ENCODE measurements around the gene ADGRG4.

The ADGRG4 gene

DNA sequence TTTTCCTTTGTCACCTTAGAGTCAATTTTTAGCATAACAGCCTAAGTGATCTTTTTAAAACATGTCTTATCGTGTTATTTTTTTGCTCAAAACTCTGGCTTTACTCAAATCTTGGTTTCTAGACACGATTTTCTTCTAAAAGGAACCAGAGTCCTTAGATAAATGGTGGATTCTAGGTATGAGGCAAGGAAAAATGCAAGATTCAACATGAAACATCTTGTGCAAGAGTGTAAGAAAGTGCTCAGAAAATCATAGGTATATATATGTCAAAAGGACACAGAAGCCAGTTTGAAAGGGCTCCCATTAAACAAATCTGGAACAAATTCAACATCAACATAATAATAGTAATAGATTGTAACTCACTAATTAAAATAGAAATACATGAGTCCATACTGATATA, 8.1 kb upstream of the ADGRG4 start:
- Histone ChIP-seq H3K9me3 (ENCODE audit: control insufficient read depth in 1 of 2, low read length in 2 of 2) (no peaks in the 10 kb centered on the region), H3K9ac (ENCODE audit: low read depth in 1 of 2, low read length in 2 of 2) (no peak overlapping the region), H3K27me3 (ENCODE audit: control insufficient read depth in 1 of 2, insufficient read depth in 2 of 2, low read length in 2 of 2) (no peaks in the 10 kb centered on the region), H3K4me1 (ENCODE audit: control insufficient read depth in 1 of 2, insufficient read depth in 2 of 2, low read length in 2 of 2) (no peaks in the 10 kb centered on the region), H3K36me3 (ENCODE audit: control insufficient read depth in 1 of 2, insufficient read depth in 2 of 2, low read length in 2 of 2) (no peaks in the 10 kb centered on the region), H3K4me3 (ENCODE audit: low read depth in 1 of 2, low read length in 2 of 2) (no peak overlapping the region), H3K27ac (ENCODE audit: low read depth, low read length) (no peak overlapping the region)

DNA sequence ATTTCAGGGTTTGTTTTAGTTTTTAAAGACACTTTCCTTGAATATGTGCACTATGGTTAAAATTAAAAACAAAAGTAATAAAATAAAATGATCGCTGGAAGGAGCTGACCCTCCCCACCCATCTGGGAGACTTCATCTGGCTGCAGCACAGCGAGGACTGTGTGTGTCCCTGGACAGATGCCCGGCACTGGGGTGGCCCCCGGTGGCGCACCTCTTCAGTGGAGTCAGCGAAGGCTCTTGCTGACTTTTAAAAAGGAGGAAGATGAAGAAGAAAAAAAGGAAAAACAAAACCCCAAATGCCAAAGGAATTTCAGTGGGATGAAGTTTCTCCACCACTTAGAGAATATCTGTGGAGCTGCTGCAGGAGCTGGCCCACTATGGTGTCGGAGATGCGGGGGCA, 5.4 kb upstream of the ADGRG4 start:
- H3K27ac ChIP-seq (ENCODE audit: low read depth, low read length), result no peak overlapping the region

DNA sequence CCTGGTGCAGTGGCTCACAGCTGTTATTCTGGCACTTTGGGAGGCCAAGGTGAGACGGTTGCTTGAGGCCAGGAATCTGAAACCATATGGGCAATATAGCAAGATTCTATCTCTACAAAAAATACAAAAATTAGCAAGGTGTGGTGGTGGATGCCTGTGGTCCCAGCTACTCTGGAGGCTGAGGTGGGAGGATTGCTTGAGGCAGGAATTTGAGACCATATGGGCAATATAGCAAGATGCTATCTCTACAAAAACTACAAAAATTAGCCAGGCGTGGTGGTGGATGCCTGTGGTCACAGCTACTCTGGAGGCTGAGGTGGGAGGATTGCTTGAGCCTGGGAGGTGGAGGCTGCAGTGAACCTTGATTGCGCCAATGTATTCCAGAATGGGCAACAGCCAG, 2.3 kb downstream of the ADGRG4 start:
- no peaks in the 10 kb centered on the region for H3K36me3 ChIP-seq (ENCODE audit: control insufficient read depth in 1 of 2, insufficient read depth in 2 of 2, low read length in 2 of 2)

More for the DNA sequence above, 5.4 kb upstream of the ADGRG4 start:
- H3K9me3 ChIP-seq (ENCODE audit: control insufficient read depth in 1 of 2, low read length in 2 of 2), result no peaks in the 10 kb centered on the region
- no peaks in the 10 kb centered on the region for H3K36me3 ChIP-seq (ENCODE audit: control insufficient read depth in 1 of 2, insufficient read depth in 2 of 2, low read length in 2 of 2)
- no peak overlapping the region for H3K9ac ChIP-seq (ENCODE audit: low read depth in 1 of 2, low read length in 2 of 2)
- H3K4me1 ChIP-seq (ENCODE audit: control insufficient read depth in 1 of 2, insufficient read depth in 2 of 2, low read length in 2 of 2), result no peaks in the 10 kb centered on the region
- no peak overlapping the region for H3K4me3 ChIP-seq (ENCODE audit: low read depth in 1 of 2, low read length in 2 of 2)
- H3K27me3 ChIP-seq (ENCODE audit: control insufficient read depth in 1 of 2, insufficient read depth in 2 of 2, low read length in 2 of 2), result no peaks in the 10 kb centered on the region

DNA sequence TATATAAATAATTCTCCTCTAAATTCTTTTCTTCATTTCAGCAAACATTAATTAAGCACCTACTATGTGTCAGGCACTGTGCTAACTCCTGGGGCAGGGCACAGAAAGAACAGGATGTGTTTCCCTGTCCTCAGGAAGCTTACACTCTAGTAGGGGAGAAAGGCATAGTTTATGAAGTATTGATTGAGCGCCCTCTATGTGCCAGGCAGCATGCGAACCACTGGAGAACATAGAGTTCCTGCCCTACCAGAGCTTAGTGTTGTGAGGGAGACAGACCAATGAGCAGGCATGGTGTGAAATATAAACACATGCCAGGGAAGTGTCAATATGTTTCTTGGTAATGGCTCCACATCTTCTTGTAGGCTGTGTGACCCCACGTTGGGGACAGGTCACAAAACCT, 3.7 kb downstream of the ADGRG4 start:
- no peak overlapping the region for H3K9ac ChIP-seq (ENCODE audit: low read depth in 1 of 2, low read length in 2 of 2)
- no peaks in the 10 kb centered on the region for H3K36me3 ChIP-seq (ENCODE audit: control insufficient read depth in 1 of 2, insufficient read depth in 2 of 2, low read length in 2 of 2)
- H3K4me1 ChIP-seq (ENCODE audit: control insufficient read depth in 1 of 2, insufficient read depth in 2 of 2, low read length in 2 of 2), result no peaks in the 10 kb centered on the region
- H3K9me3 ChIP-seq (ENCODE audit: control insufficient read depth in 1 of 2, low read length in 2 of 2), result no peaks in the 10 kb centered on the region
- H3K27ac ChIP-seq (ENCODE audit: low read depth, low read length), result no peak overlapping the region
- H3K4me3 ChIP-seq (ENCODE audit: low read depth in 1 of 2, low read length in 2 of 2), result no peak overlapping the region
- no peaks in the 10 kb centered on the region for H3K27me3 ChIP-seq (ENCODE audit: control insufficient read depth in 1 of 2, insufficient read depth in 2 of 2, low read length in 2 of 2)

More for the DNA sequence above, 2.3 kb downstream of the ADGRG4 start:
- Histone ChIP-seq H3K27ac (ENCODE audit: low read depth, low read length) (no peak overlapping the region), H3K27me3 (ENCODE audit: control insufficient read depth in 1 of 2, insufficient read depth in 2 of 2, low read length in 2 of 2) (no peaks in the 10 kb centered on the region), H3K9me3 (ENCODE audit: control insufficient read depth in 1 of 2, low read length in 2 of 2) (no peaks in the 10 kb centered on the region), H3K4me3 (ENCODE audit: low read depth in 1 of 2, low read length in 2 of 2) (no peak overlapping the region), H3K9ac (ENCODE audit: low read depth in 1 of 2, low read length in 2 of 2) (no peak overlapping the region), H3K4me1 (ENCODE audit: control insufficient read depth in 1 of 2, insufficient read depth in 2 of 2, low read length in 2 of 2) (no peaks in the 10 kb centered on the region)

DNA sequence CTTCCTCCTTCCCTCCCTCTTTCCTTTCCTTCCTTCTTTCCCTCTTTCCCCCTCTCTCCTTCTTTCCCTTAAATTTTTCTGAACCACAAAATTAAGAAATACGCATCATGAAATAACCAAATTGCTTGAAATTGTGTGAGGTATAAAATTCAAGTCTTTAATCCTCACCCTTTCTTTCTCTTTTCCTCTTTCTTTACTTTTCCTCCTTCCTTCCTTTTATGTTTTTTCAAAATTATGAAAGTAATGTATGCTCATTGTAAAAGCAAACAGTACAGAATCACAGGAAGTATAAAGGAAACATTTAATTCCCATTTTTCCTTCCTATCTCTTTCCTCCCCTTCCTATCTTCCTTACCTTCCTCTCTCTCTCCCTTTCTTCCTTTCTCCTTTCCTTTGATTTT, 5.4 kb downstream of the ADGRG4 start:
- Histone ChIP-seq H3K36me3 (ENCODE audit: control insufficient read depth in 1 of 2, insufficient read depth in 2 of 2, low read length in 2 of 2) (no peaks in the 10 kb centered on the region), H3K27ac (ENCODE audit: low read depth, low read length) (no peak overlapping the region), H3K9ac (ENCODE audit: low read depth in 1 of 2, low read length in 2 of 2) (no peak overlapping the region), H3K9me3 (ENCODE audit: control insufficient read depth in 1 of 2, low read length in 2 of 2) (no peaks in the 10 kb centered on the region), H3K4me1 (ENCODE audit: control insufficient read depth in 1 of 2, insufficient read depth in 2 of 2, low read length in 2 of 2) (no peaks in the 10 kb centered on the region), H3K27me3 (ENCODE audit: control insufficient read depth in 1 of 2, insufficient read depth in 2 of 2, low read length in 2 of 2) (no peaks in the 10 kb centered on the region), H3K4me3 (ENCODE audit: low read depth in 1 of 2, low read length in 2 of 2) (no peak overlapping the region)

DNA sequence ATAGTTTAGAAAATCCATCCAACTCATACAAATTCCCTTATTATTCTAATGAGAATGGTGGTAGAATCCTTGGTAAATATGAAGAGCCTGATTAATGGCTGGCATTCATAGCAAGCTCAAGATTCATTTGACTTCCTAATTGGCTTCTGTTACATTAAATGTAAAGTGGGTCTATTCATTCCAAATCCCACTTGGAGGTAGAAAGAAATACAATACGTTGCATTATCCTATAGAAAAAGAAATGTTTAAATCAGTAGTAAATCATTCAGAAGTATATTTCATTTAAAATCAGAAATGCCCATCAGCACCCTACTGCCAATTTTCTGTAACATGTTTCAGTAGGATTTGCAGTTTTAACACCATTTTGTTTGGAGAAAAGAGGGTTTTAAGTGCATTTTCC, 6.7 kb downstream of the ADGRG4 start:
- Histone ChIP-seq H3K9ac (ENCODE audit: low read depth in 1 of 2, low read length in 2 of 2) (no peak overlapping the region), H3K9me3 (ENCODE audit: control insufficient read depth in 1 of 2, low read length in 2 of 2) (no peaks in the 10 kb centered on the region), H3K27ac (ENCODE audit: low read depth, low read length) (no peak overlapping the region), H3K36me3 (ENCODE audit: control insufficient read depth in 1 of 2, insufficient read depth in 2 of 2, low read length in 2 of 2) (no peaks in the 10 kb centered on the region), H3K4me1 (ENCODE audit: control insufficient read depth in 1 of 2, insufficient read depth in 2 of 2, low read length in 2 of 2) (no peaks in the 10 kb centered on the region), H3K4me3 (ENCODE audit: low read depth in 1 of 2, low read length in 2 of 2) (no peak overlapping the region), H3K27me3 (ENCODE audit: control insufficient read depth in 1 of 2, insufficient read depth in 2 of 2, low read length in 2 of 2) (no peaks in the 10 kb centered on the region)

DNA sequence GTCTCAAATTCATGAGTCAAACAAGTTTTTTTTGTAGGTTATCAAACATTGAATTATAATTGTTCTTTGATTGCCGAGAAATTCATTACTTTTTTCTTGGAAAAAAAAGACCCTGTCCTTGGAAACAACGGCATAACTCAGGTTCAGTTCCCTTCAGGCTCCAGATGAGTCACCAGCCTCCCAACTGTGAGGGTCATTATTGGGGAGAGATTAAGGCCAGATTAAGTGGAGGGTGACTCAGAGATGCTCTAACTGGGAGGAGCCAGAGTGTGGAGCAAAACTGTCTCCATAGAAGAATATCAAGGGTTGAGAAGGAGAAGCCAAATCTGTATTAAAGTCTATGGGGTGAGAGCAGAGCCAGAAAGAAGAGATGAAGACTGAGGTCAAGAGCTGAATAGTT, 9.6 kb downstream of the ADGRG4 start:
- no peaks in the 10 kb centered on the region for H3K36me3 ChIP-seq (ENCODE audit: control insufficient read depth in 1 of 2, insufficient read depth in 2 of 2, low read length in 2 of 2)
- H3K9me3 ChIP-seq (ENCODE audit: control insufficient read depth in 1 of 2, low read length in 2 of 2), result no peaks in the 10 kb centered on the region
- no peaks in the 10 kb centered on the region for H3K4me1 ChIP-seq (ENCODE audit: control insufficient read depth in 1 of 2, insufficient read depth in 2 of 2, low read length in 2 of 2)
- H3K27ac ChIP-seq (ENCODE audit: low read depth, low read length), result no peak overlapping the region
- H3K4me3 ChIP-seq (ENCODE audit: low read depth in 1 of 2, low read length in 2 of 2), result no peak overlapping the region
- no peaks in the 10 kb centered on the region for H3K27me3 ChIP-seq (ENCODE audit: control insufficient read depth in 1 of 2, insufficient read depth in 2 of 2, low read length in 2 of 2)
- no peak overlapping the region for H3K9ac ChIP-seq (ENCODE audit: low read depth in 1 of 2, low read length in 2 of 2)

DNA sequence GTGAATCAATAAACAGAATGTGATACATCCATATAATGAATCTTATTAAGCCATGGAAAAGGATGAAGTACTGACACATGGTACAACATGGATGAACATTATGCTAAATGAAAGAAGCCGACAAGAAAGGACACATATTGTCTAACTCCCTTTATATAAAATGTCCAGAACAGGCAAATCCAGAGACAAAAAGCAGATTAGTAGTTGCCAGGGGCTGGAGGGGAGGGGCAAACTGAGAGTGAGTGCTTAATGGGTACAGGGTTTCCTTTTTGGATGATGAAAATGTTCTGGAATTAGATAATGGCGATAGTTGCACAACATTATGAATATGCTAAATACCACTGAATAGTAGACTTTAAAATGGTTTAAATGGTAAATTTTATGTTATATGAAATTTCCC, 17.4 kb downstream of the ADGRG4 start:
- no peaks in the 10 kb centered on the region for H3K27me3 ChIP-seq (ENCODE audit: control insufficient read depth in 1 of 2, insufficient read depth in 2 of 2, low read length in 2 of 2)
- H3K4me3 ChIP-seq (ENCODE audit: low read depth in 1 of 2, low read length in 2 of 2), result no peak overlapping the region
- H3K27ac ChIP-seq (ENCODE audit: low read depth, low read length), result no peak overlapping the region
- no peaks in the 10 kb centered on the region for H3K36me3 ChIP-seq (ENCODE audit: control insufficient read depth in 1 of 2, insufficient read depth in 2 of 2, low read length in 2 of 2)
- H3K9me3 ChIP-seq (ENCODE audit: control insufficient read depth in 1 of 2, low read length in 2 of 2), result no peaks in the 10 kb centered on the region
- H3K9ac ChIP-seq (ENCODE audit: low read depth in 1 of 2, low read length in 2 of 2), result no peak overlapping the region
- H3K4me1 ChIP-seq (ENCODE audit: control insufficient read depth in 1 of 2, insufficient read depth in 2 of 2, low read length in 2 of 2), result no peaks in the 10 kb centered on the region

DNA sequence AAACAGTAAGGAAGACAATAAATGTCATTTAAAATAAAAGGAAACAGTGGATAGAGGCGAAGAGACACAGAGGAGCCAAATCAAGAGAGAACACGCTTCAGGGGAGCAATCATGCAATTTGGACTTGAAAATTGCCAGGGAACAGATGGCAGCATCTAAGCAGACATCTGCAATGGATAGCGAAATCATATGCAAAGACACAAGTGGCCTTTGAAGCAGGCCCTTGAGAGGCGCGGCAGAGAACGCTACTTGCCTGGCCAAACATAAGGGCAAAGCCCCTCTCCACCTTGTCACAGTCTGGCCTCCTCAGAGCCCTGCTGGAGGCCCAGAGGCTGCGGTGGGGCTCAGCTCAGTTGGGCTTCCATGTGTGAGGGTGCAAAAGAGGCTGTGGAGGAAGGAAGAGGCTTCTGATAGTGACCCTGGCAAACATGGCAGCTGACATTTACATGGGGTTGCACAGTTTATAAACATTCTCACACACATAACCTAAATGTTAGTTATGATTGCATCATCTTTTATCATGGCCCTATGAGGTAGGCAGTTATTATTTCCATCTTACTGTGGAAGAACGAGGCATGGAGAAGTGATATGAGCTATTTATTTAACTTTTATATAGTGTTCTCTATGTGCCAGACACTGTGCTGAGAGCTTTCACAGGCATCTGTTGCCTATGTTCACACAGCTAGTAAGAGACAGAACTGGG, 18.3 kb downstream of the ADGRG4 start:
- H3K36me3 ChIP-seq (ENCODE audit: control insufficient read depth in 1 of 2, insufficient read depth in 2 of 2, low read length in 2 of 2), result no peaks in the 10 kb centered on the region
- no peaks in the 10 kb centered on the region for H3K9me3 ChIP-seq (ENCODE audit: control insufficient read depth in 1 of 2, low read length in 2 of 2)
- H3K4me1 ChIP-seq (ENCODE audit: control insufficient read depth in 1 of 2, insufficient read depth in 2 of 2, low read length in 2 of 2), result no peaks in the 10 kb centered on the region

DNA sequence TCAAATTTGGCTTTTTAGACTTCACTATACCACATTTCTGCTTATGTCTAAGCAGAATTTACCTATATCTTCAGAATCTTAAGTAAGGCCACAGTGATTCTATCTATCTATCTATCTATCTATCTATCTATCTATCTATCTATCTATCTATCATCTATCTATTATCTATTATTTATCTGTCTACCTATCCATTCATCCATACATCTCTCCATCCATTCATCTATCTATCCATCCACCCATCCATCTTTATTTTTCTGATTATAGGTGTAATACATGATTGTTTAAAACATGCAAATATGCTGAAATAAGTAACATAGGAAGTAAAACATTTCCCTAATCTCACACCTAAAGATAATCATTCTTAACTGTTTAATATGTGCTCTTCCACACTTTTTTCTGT, 18.8 kb downstream of the ADGRG4 start:
- no peaks in the 10 kb centered on the region for H3K36me3 ChIP-seq (ENCODE audit: control insufficient read depth in 1 of 2, insufficient read depth in 2 of 2, low read length in 2 of 2)
- no peaks in the 10 kb centered on the region for H3K27me3 ChIP-seq (ENCODE audit: control insufficient read depth in 1 of 2, insufficient read depth in 2 of 2, low read length in 2 of 2)
- H3K9ac ChIP-seq (ENCODE audit: low read depth in 1 of 2, low read length in 2 of 2), result no peak overlapping the region
- no peaks in the 10 kb centered on the region for H3K4me1 ChIP-seq (ENCODE audit: control insufficient read depth in 1 of 2, insufficient read depth in 2 of 2, low read length in 2 of 2)
- no peak overlapping the region for H3K27ac ChIP-seq (ENCODE audit: low read depth, low read length)
- no peaks in the 10 kb centered on the region for H3K9me3 ChIP-seq (ENCODE audit: control insufficient read depth in 1 of 2, low read length in 2 of 2)
- no peak overlapping the region for H3K4me3 ChIP-seq (ENCODE audit: low read depth in 1 of 2, low read length in 2 of 2)

More for the DNA sequence above, 18.3 kb downstream of the ADGRG4 start:
- H3K9ac ChIP-seq (ENCODE audit: low read depth in 1 of 2, low read length in 2 of 2), result no peak overlapping the region
- no peaks in the 10 kb centered on the region for H3K27me3 ChIP-seq (ENCODE audit: control insufficient read depth in 1 of 2, insufficient read depth in 2 of 2, low read length in 2 of 2)
- no peak overlapping the region for H3K4me3 ChIP-seq (ENCODE audit: low read depth in 1 of 2, low read length in 2 of 2)
- H3K27ac ChIP-seq (ENCODE audit: low read depth, low read length), result no peak overlapping the region

DNA sequence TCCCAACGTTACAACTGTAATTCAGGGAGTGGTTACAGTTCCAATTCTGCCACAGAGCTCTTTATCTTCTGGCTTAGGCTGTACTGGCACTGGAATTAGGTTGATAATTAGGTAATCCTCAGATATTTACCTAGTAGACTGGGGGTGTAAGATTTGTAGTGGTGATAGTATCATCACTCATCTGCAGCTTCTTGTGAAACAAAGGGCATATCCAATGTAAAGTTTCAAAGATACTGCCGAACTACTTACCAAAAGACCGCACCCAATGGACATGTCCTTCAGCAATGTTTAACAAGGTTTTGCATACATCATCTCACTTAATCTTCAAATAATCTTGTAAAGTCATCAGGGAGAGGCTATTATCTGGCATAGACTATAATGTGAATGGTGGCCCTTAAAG, 20.8 kb downstream of the ADGRG4 start:
- no peaks in the 10 kb centered on the region for H3K36me3 ChIP-seq (ENCODE audit: control insufficient read depth in 1 of 2, insufficient read depth in 2 of 2, low read length in 2 of 2)
- H3K27me3 ChIP-seq (ENCODE audit: control insufficient read depth in 1 of 2, insufficient read depth in 2 of 2, low read length in 2 of 2), result no peaks in the 10 kb centered on the region
- H3K9ac ChIP-seq (ENCODE audit: low read depth in 1 of 2, low read length in 2 of 2), result no peak overlapping the region
- H3K4me1 ChIP-seq (ENCODE audit: control insufficient read depth in 1 of 2, insufficient read depth in 2 of 2, low read length in 2 of 2), result no peaks in the 10 kb centered on the region
- H3K27ac ChIP-seq (ENCODE audit: low read depth, low read length), result no peak overlapping the region
- H3K9me3 ChIP-seq (ENCODE audit: control insufficient read depth in 1 of 2, low read length in 2 of 2), result no peaks in the 10 kb centered on the region
- H3K4me3 ChIP-seq (ENCODE audit: low read depth in 1 of 2, low read length in 2 of 2), result no peak overlapping the region

Measured in duodenal mucosa (tissue), 2 donors.